Nephron (organoid): ENCODE results near the gene APC.
A peak's percentile ranks its signal among the peaks of the same experiment; 100 is the strongest.
"Not testable (repeated sequence)": the region's sequence is repeated elsewhere in the genome, so short reads cannot be mapped to it uniquely, and the experiment has no call there.

Experiments used
- H3K27ac Mint-ChIP-seq, 3 experiments: 2 replicates each; pipeline ENCODE4 v1.8.0; 2020; ENCODE audit warnings: mixed read lengths in 3 of 3, mild to moderate bottlenecking in 2 of 3, moderate library complexity in 1 of 3
- H3K27me3 Mint-ChIP-seq: 2 replicates; pipeline ENCODE4 v1.8.0; 2021; ENCODE audit warnings: low read depth, mild to moderate bottlenecking, moderate library complexity, mixed read lengths
- H3K36me3 Mint-ChIP-seq: 2 replicates; pipeline ENCODE4 v1.8.0; 2020; ENCODE audit warnings: low read depth, mixed read lengths
- H3K4me1 Mint-ChIP-seq: 2 replicates; pipeline ENCODE4 v1.8.0; 2020; ENCODE audit warnings: mixed read lengths
- H3K4me3 Mint-ChIP-seq, 3 experiments: 2 replicates each; pipeline ENCODE4 v1.8.0; 2020; ENCODE audit warnings: mild to moderate bottlenecking in 3 of 3, mixed read lengths in 3 of 3, moderate library complexity in 2 of 3
- H3K9me3 Mint-ChIP-seq: 2 replicates; pipeline ENCODE4 v1.8.0; 2020; ENCODE audit warnings: mixed read lengths
- CTCF ChIP-seq, 3 experiments: fragments of 200-600 bp; sonication (generic); IDR thresholded peaks; one replicate each; pipeline ENCODE4 v1.5.0; 2021; ENCODE audit warnings: antibody characterized with exemption in 3 of 3; ENCODE audit not compliant: unreplicated experiment in 3 of 3

The APC gene

GRCh38 chr5:112710896-112711295 is 26.8 kb upstream of the APC start:
- Mint-ChIP-seq H3K36me3 (peaks cover 14% of the 10 kb centered on the region), H3K27me3 (no peaks in the 10 kb centered on the region), H3K4me1 (peaks cover 35% of the 10 kb centered on the region), H3K4me3 (no peak overlapping the region), H3K27ac (peak overlapping the region in 1 of 3 experiments; percentile 47), H3K9me3 (no peaks in the 10 kb centered on the region)
- no peak for TF ChIP-seq CTCF (IDR thresholded peaks at IDR 0.05; ENCODE audit: unreplicated experiment in 3 of 3)

GRCh38 chr5:112711436-112711835 is 26.2 kb upstream of the APC start:
- no peaks in the 10 kb centered on the region for H3K27me3 Mint-ChIP-seq
- H3K27ac Mint-ChIP-seq = no peak overlapping the region
- H3K4me3 Mint-ChIP-seq = no peak overlapping the region
- peaks cover 14% of the 10 kb centered on the region for H3K36me3 Mint-ChIP-seq
- H3K4me1 Mint-ChIP-seq = peaks cover 35% of the 10 kb centered on the region
- TF ChIP-seq CTCF (IDR thresholded peaks at IDR 0.05; ENCODE audit: unreplicated experiment in 3 of 3) = no peak
- no peaks in the 10 kb centered on the region for H3K9me3 Mint-ChIP-seq

GRCh38 chr5:112713206-112713605 is 24.5 kb upstream of the APC start:
- no peaks in the 10 kb centered on the region for H3K27me3 Mint-ChIP-seq
- peaks cover 21% of the 10 kb centered on the region for H3K36me3 Mint-ChIP-seq
- H3K27ac Mint-ChIP-seq = no peak overlapping the region
- peaks cover 5% of the 10 kb centered on the region for H3K9me3 Mint-ChIP-seq
- H3K4me1 Mint-ChIP-seq = peaks cover 28% of the 10 kb centered on the region
- H3K4me3 Mint-ChIP-seq = no peak overlapping the region
- no peak for TF ChIP-seq CTCF (IDR thresholded peaks at IDR 0.05; ENCODE audit: unreplicated experiment in 3 of 3)

GRCh38 chr5:112716895-112717294 is 20.8 kb upstream of the APC start:
- H3K4me1 Mint-ChIP-seq, H3K27me3 Mint-ChIP-seq, H3K27ac Mint-ChIP-seq, H3K9me3 Mint-ChIP-seq, H3K4me3 Mint-ChIP-seq: not testable (repeated sequence)
- peaks cover 26% of the 10 kb centered on the region for H3K36me3 Mint-ChIP-seq

- peaks cover 19% of the 10 kb centered on the region for H3K36me3 Mint-ChIP-seq
- no peak overlapping the region for H3K4me3 Mint-ChIP-seq
- no peak for TF ChIP-seq CTCF (IDR thresholded peaks at IDR 0.05; ENCODE audit: unreplicated experiment in 3 of 3)
- H3K4me1 Mint-ChIP-seq = no peaks in the 10 kb centered on the region
- H3K27me3 Mint-ChIP-seq = no peaks in the 10 kb centered on the region
- no peak overlapping the region for H3K27ac Mint-ChIP-seq
- H3K9me3 Mint-ChIP-seq = peaks cover 5% of the 10 kb centered on the region
Observed at GRCh38 chr5:112717506-112718082, 20.1 kb upstream of the APC start.

GRCh38 chr5:112718344-112718743 is 19.3 kb upstream of the APC start:
- no peak overlapping the region for H3K4me3 Mint-ChIP-seq
- no peak for TF ChIP-seq CTCF (IDR thresholded peaks at IDR 0.05; ENCODE audit: unreplicated experiment in 3 of 3)
- peaks cover 5% of the 10 kb centered on the region for H3K9me3 Mint-ChIP-seq
- H3K27ac Mint-ChIP-seq = no peak overlapping the region
- peaks cover 17% of the 10 kb centered on the region for H3K36me3 Mint-ChIP-seq
- no peaks in the 10 kb centered on the region for H3K27me3 Mint-ChIP-seq
- H3K4me1 Mint-ChIP-seq = no peaks in the 10 kb centered on the region
